Fibroblast of villous mesenchyme (primary cell): Measurements from ENCODE around the gene LONRF3. TPM values are rescaled to one million over a fixed set of nuclear protein-coding genes. Genes with fewer than 3 reads are reported as not detected.

Source experiments
- DNase-seq: peaks from one replicate; pipeline ENCODE4 v3.0.0-alpha.2; 2010; ENCODE audit warnings: low read depth
- H3K4me3 ChIP-seq: 2 replicates; pipeline ENCODE4 v1.5.1; 2011; ENCODE audit warnings: low read depth, mild to moderate bottlenecking, low read length
- CTCF ChIP-seq: IDR thresholded peaks from 2 replicates; pipeline ENCODE4 v1.5.1; 2012; ENCODE audit warnings: low read depth, mild to moderate bottlenecking, low read length; ENCODE audit not compliant: insufficient read depth
- total RNA-seq: library from RNA; depleted of rRNA; stranded (reverse); fragments of >200 nt; gene quantifications from 2 replicates; pipeline ENCODE4 v1.2.3, GENCODE V29; 2012

LONRF3 gene
- total RNA-seq, 1 donor, result 0.43 TPM

- TF ChIP-seq CTCF, result no peak
- H3K4me3 ChIP-seq, result no peak overlapping the region
- no peak for DNase-seq
Observed at GRCh38 chrX:119040432-119040831, 66.0 kb downstream of the LONRF3 start.

GRCh38 chrX:119041175-119041574 is 66.8 kb downstream of the LONRF3 start:
- H3K4me3 ChIP-seq, result no peak overlapping the region
- DNase-seq, result peak; percentile 84
- TF ChIP-seq CTCF, result no peak

GRCh38 chrX:119042040-119042439 is 67.6 kb downstream of the LONRF3 start:
- no peak for TF ChIP-seq CTCF
- no peak overlapping the region for H3K4me3 ChIP-seq
- no peak for DNase-seq

GRCh38 chrX:119042996-119043395 is 68.6 kb downstream of the LONRF3 start:
- no peak overlapping the region for H3K4me3 ChIP-seq
- TF ChIP-seq CTCF, result no peak
- no peak for DNase-seq

- H3K4me3 ChIP-seq, result no peak overlapping the region
- TF ChIP-seq CTCF, result no peak
- DNase-seq, result no peak
Observed at GRCh38 chrX:119045884-119046283, 71.5 kb downstream of the LONRF3 start.

- no peak for TF ChIP-seq CTCF
- H3K4me3 ChIP-seq, result no peak overlapping the region
- DNase-seq, result no peak
Observed at GRCh38 chrX:119055687-119056086, 81.3 kb downstream of the LONRF3 start.

GRCh38 chrX:119062750-119063374 is 88.4 kb downstream of the LONRF3 start:
- DNase-seq, result no peak
- no peak overlapping the region for H3K4me3 ChIP-seq
- TF ChIP-seq CTCF, result no peak
